HG03060 (cell line): ENCODE measurements around the gene TOP1.
"Not testable (repeated sequence)": the region's sequence is repeated elsewhere in the genome, so short reads cannot be mapped to it uniquely, and the experiment has no call there.

Source experiments
- ATAC-seq: cut with Tn5 transposase; IDR thresholded peaks from one replicate; pipeline ENCODE4 v1.9.1; 2021; ENCODE audit warnings: low read depth, moderate number of reproducible peaks; ENCODE audit not compliant: unreplicated experiment

The TOP1 gene

DNA sequence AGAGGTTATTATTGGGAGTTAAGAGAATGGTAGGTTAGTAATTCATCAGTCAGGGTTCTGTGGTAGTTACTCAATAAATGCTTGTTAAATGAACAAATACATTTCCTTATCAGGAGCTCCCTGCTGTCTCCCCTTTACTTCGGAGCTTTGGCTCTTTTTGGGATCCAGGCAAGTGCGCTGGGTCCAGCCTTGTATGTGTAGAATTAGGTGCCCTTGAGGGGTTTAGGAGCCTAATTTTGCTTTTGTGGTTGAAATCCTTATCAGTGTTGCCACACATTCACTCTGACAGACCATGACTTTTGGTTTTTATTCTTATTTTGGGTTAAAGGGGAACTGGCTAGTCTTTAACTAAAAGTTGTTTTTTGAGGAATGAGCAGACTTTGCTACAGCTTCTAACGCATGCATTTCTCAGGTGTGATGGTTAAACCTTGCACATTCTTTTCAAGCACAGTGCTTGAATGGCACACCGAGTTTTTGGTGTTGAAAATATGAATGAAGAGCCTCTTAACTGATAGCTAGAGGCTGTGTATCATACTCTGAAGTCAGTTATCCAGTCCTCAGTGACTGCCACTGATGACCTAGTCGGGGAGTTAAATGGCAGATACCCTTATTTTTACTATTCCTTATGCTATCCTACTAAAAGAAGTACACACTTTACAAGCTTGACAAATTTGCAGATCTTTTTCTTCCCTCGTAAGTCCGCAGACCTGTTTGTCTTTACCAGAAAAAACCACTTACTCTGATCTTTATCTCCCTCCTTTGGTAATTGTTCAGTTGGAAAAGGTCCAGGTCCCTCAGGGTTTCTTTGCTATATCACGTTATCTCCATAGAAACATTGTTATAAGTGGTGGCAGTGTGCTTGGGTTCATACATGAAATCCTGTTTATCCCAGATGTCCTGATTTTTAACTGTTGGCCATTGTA lies 58.0 kb downstream of the TOP1 start:
- ATAC-seq = no peak

DNA sequence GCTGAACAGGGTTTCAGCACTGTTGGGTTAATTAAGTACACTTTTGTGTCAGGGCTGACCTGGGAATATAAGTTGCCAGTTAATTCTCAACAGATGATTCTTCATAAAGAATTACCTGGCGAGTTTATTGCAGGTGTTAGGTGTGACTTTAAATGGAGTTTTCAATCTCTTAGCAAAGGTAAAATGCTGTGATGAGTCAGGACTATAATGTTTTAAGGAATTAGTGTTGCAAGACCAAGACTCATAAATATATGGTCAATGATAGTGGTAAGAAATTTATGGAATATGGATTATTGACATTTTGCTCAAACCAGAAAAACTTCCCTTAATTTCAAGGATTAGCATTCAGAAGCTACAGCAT lies 58.7 kb downstream of the TOP1 start:
- ATAC-seq = no peak

DNA sequence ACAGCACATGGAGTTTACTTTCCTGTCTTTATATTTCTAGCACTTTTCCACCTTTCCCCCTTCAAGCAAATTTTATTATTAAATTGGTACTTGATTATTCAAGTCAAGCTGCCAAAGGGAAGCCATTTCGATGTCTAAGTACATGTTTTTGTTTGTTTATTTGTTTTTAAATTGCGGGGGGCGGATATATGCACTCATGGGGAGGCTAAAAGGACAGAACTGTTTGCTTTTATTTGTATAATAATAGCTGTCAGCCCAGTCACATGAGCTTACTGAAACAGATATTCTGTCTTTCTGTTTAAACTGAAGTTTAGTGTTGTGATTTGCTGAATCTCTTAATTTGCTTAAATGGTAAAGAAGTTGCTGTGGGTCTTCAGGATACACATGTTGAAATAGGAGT lies 59.2 kb downstream of the TOP1 start:
- no peak for ATAC-seq

DNA sequence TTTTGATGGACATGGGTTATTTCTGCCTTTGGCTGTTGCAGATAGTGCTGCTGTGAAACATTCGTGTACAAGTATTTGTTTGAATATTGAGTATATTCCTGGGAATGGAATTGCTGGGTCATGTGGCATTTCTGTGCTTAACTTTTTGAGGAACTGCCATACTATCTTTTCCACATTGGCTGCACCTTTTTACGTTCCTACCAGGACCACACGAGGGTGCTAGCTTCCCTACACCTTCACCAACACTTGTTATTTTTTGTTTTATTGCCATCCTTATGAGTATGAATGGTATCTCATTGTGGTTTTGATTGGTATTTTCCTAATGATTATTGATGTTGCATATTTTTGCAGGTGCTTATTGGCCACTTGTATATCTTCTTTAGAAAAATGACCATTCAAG lies 60.9 kb downstream of the TOP1 start:
- no peak for ATAC-seq

DNA sequence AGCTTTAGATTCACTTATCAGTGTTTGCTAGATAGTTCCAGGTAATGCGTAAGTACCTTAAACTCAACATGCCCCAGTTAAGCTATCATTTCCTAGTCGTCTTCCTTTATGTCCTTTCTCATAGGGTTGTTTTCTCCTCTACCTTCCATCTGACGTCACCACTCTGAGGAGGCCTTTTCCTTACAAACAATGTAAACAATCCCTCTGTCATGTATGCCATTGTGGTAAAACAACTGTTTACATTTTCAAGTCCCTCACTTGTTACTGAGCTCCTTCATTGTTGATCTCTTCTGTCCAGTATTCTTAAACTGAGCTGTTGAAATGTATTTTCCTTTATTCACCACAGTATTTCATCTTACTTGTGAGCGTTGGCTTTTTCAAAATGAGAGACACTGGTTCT lies 63.3 kb downstream of the TOP1 start:
- ATAC-seq = no peak

GRCh38 chr20:41094353-41095055 lies 65.9 kb downstream of the TOP1 start:
- ATAC-seq = no peak

GRCh38 chr20:41095110-41095969 lies 66.7 kb downstream of the TOP1 start:
- ATAC-seq = no peak

DNA sequence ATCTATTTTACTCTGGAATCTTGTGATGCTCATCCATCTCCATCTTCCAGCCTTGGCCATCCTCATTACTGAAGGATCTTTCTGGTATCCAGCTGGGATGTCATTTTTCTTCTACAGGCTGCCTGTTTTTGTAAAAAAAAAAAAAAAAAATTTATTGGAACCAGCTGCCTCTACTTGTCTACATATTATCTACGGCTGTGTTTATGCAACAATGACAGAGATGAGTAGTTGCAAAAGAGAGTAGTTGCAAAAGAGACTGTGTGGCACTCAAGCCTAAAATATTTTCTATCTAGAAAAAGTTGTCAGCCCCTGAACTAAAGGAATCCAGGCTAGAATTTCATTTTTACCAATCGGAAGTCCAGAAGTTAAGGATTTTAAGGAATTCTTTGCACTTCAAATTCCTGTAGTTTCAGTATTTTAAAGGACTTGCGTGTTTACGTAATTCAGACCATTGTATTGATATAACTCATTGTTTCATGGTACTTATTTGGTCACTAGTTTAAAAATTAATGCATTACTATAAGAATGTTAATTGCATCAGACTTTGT lies 70.2 kb downstream of the TOP1 start:
- ATAC-seq = no peak

- no peak for ATAC-seq
These were observed 71.4 kb downstream of the TOP1 start for GRCh38 chr20:41100001-41100480.

- ATAC-seq = no peak
These were observed 73.0 kb downstream of the TOP1 start for GRCh38 chr20:41101660-41102059.

DNA sequence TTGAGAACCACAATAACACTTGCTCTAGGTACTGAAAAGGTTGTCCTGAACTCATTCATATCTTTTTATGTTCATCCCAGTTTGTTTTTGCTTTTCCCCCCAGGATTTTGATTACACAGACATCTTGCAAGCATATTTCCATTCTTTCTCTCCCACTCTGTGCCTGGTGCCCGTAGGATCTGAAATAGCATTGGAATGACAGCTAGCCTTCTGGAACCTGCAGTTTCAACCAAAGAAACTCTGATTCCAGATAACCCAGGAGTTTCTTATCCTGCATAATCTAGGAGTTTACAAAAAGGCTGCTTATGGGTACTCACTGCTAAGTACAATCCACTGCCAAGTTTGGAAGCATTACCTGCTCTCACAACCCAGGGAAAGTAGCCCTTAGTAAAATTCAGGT lies 79.9 kb downstream of the TOP1 start:
- no peak for ATAC-seq

GRCh38 chr20:41110012-41110411 lies 81.4 kb downstream of the TOP1 start:
- no peak for ATAC-seq

GRCh38 chr20:41110930-41111577 lies 82.4 kb downstream of the TOP1 start:
- no peak for ATAC-seq

GRCh38 chr20:41111578-41111951 lies 82.9 kb downstream of the TOP1 start:
- no peak for ATAC-seq

GRCh38 chr20:41116282-41116956 lies 87.8 kb downstream of the TOP1 start:
- ATAC-seq = no peak

DNA sequence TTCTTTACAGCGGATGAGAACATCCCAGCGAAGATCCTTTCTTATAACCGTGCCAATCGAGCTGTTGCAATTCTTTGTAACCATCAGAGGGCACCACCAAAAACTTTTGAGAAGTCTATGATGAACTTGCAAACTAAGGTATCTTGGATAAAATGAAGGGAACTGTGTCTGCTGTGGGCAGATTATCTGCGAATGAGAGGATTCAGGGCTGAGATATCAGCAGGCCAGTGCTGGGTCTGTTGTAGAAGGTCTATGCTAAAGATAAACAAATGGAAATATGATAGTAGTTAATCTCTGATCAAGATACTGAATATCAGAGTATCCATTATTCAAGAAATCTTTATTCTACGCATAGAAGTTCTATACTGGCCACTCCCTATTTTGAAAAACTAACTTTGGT lies 89.5 kb downstream of the TOP1 start:
- ATAC-seq = not testable (repeated sequence)

DNA sequence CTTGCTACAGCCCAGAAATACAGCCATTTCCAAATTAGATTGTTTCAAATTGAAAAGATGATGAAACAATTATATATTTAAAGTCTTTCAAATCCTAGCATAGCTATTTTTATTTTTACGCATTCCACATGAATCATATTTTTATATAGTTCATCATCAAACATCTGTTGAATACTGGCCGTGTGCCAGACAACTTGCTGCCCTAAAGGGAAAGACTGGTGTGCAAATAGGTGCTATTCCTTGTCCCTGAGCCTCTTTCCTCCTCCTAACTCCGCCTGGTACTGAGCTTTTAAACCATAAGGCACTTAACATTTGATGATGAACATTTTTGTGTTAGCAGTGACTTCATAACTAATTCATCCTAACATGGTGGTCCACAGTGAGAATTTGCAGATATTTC lies 90.0 kb downstream of the TOP1 start:
- ATAC-seq = no peak

GRCh38 chr20:41119614-41120561 lies 91.3 kb downstream of the TOP1 start:
- no peak for ATAC-seq
